ENCODE data around the gene RNF10.

DNA sequence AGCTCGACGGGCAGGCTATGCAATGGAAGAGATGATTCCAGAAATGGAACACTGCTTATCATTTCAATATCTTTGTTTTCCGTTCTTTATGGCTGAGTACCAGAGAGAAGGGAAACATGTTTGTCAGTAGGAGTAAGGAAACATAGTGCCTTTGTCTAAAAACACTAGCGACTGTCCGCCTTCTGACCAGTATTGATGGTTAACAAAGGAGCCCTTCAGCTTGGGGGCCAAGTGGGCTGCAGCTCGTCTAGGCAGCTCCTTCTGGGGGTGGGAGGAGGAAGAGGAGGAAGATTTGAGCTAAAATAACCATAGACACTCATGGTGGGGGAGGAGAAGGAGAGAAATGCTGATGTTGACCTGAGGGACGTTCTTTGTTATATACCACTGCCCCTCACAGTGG lies 20.2 kb upstream of the RNF10 start:
- no peak for TF ChIP-seq POLR2A (IDR thresholded peaks at IDR 0.05)
- TF ChIP-seq, protein P1, sequence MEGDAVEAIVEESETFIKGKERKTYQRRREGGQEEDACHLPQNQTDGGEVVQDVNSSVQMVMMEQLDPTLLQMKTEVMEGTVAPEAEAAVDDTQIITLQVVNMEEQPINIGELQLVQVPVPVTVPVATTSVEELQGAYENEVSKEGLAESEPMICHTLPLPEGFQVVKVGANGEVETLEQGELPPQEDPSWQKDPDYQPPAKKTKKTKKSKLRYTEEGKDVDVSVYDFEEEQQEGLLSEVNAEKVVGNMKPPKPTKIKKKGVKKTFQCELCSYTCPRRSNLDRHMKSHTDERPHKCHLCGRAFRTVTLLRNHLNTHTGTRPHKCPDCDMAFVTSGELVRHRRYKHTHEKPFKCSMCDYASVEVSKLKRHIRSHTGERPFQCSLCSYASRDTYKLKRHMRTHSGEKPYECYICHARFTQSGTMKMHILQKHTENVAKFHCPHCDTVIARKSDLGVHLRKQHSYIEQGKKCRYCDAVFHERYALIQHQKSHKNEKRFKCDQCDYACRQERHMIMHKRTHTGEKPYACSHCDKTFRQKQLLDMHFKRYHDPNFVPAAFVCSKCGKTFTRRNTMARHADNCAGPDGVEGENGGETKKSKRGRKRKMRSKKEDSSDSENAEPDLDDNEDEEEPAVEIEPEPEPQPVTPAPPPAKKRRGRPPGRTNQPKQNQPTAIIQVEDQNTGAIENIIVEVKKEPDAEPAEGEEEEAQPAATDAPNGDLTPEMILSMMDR (IDR thresholded peaks at IDR 0.05 in 8 of 11, conservative IDR thresholded peaks at IDR 0.05 in 3 of 11), result no peak
- no peak for TF ChIP-seq POLR2AphosphoS5 (IDR thresholded peaks at IDR 0.05)
